Activated naive CD4-positive, alpha-beta T cell (primary cell): ENCODE measurements around the gene CALHM3.
"Not testable (repeated sequence)": the region's sequence is repeated elsewhere in the genome, so short reads cannot be mapped to it uniquely, and the experiment has no call there.

Source experiments
- DNase-seq, 4 experiments: peaks; one replicate each; lab custom pipeline; 2025; lab: John Stamatoyannopoulos, UW

CALHM3 gene

GRCh38 chr10:103502849-103503660 lies 24.0 kb upstream of the CALHM3 start:
- DNase-seq: no peak

GRCh38 chr10:103501186-103501585 lies 22.1 kb upstream of the CALHM3 start:
- no peak for DNase-seq

GRCh38 chr10:103500481-103500880 lies 21.4 kb upstream of the CALHM3 start:
- DNase-seq: no peak

GRCh38 chr10:103499881-103500280 lies 20.8 kb upstream of the CALHM3 start:
- DNase-seq: no peak

- no peak for DNase-seq
Measured at GRCh38 chr10:103498936-103499638, 20.0 kb upstream of the CALHM3 start.

- no peak for DNase-seq
Measured at GRCh38 chr10:103497161-103497915, 18.3 kb upstream of the CALHM3 start.

GRCh38 chr10:103495321-103495720 lies 16.3 kb upstream of the CALHM3 start:
- DNase-seq: no peak

- DNase-seq: peak in 1 of 4 experiments; percentile 17
Measured at GRCh38 chr10:103493916-103494877, 15.2 kb upstream of the CALHM3 start.

GRCh38 chr10:103493362-103493915 lies 14.4 kb upstream of the CALHM3 start, which contains the start of gene NEURL1:
NEURL1 (plus strand) TSS chr10:103493705; CDS start chr10:103494388, 683 bp downstream.
- no peak for DNase-seq

- DNase-seq: no peak
Measured at GRCh38 chr10:103492655-103493261, 13.7 kb upstream of the CALHM3 start.

GRCh38 chr10:103491729-103492364 lies 12.8 kb upstream of the CALHM3 start:
- no peak for DNase-seq

GRCh38 chr10:103490986-103491314 lies 11.9 kb upstream of the CALHM3 start:
- no peak for DNase-seq

- no peak for DNase-seq
Measured at GRCh38 chr10:103487410-103487708, 8.3 kb upstream of the CALHM3 start.

GRCh38 chr10:103486635-103487409 lies 7.8 kb upstream of the CALHM3 start:
- not testable (repeated sequence) for DNase-seq

- DNase-seq: no peak
Measured at GRCh38 chr10:103481974-103482531, 3.0 kb upstream of the CALHM3 start.

- DNase-seq: no peak
Measured at GRCh38 chr10:103480521-103480920, 1.5 kb upstream of the CALHM3 start.

GRCh38 chr10:103478671-103479070 lies 369 bp downstream of the CALHM3 start:
- no peak for DNase-seq

GRCh38 chr10:103476046-103476768 lies 2.8 kb downstream of the CALHM3 start:
- DNase-seq: no peak

- no peak for DNase-seq
Measured at GRCh38 chr10:103475437-103475836, 3.6 kb downstream of the CALHM3 start.
